HG03175 (cell line): ENCODE data around the gene ZNF142.
"Not testable (repeated sequence)": the region's sequence is repeated elsewhere in the genome, so short reads cannot be mapped to it uniquely, and the experiment has no call there.

Source experiments
- ATAC-seq: cut with Tn5 transposase; IDR thresholded peaks from one replicate; pipeline ENCODE4 v1.9.1; 2021; ENCODE audit warnings: mild to moderate bottlenecking, moderate library complexity; ENCODE audit not compliant: unreplicated experiment

The ZNF142 gene

GRCh38 chr2:218659258-218659987 lies at the start of gene ZNF142, which contains the start of gene BCS1L:
Gene ZNF142, minus strand, starts transcription at chr2:218659623. Its CDS starts 3,194 bp downstream, at chr2:218656429.
Gene BCS1L, plus strand, starts transcription at chr2:218659683. Its CDS starts 1,305 bp downstream, at chr2:218660988.
- ATAC-seq = peak; percentile 96

GRCh38 chr2:218708086-218708485 lies 48.7 kb upstream of the ZNF142 start:
- peak; percentile 25 for ATAC-seq

GRCh38 chr2:218703341-218703740 lies 43.9 kb upstream of the ZNF142 start:
- ATAC-seq = no peak

GRCh38 chr2:218701806-218702205 lies 42.4 kb upstream of the ZNF142 start:
- ATAC-seq = no peak

- ATAC-seq = no peak
Measured at GRCh38 chr2:218698885-218699284, 39.5 kb upstream of the ZNF142 start.

- no peak for ATAC-seq
Measured at GRCh38 chr2:218694405-218695145, 35.2 kb upstream of the ZNF142 start.

- ATAC-seq = no peak
Measured at GRCh38 chr2:218691234-218691633, 31.8 kb upstream of the ZNF142 start.

- ATAC-seq = not testable (repeated sequence)
Measured at GRCh38 chr2:218687400-218688060, 28.1 kb upstream of the ZNF142 start.

- ATAC-seq = no peak
Measured at GRCh38 chr2:218680061-218680460, 20.6 kb upstream of the ZNF142 start.

- ATAC-seq = no peak
Measured at GRCh38 chr2:218679119-218679518, 19.7 kb upstream of the ZNF142 start.

- peak; percentile 98 for ATAC-seq
Measured at GRCh38 chr2:218671654-218672566, 12.5 kb upstream of the ZNF142 start, which contains the start of the genes RNF25 and STK36. Gene RNF25, minus strand, starts transcription at chr2:218672002. Its CDS starts 32 bp downstream, at chr2:218671970. Gene STK36, plus strand, starts transcription at chr2:218672086. Its CDS starts 744 bp downstream, at chr2:218672830.

- no peak for ATAC-seq
Measured at GRCh38 chr2:218671097-218671653, 11.8 kb upstream of the ZNF142 start.

GRCh38 chr2:218664653-218665052 lies 5.2 kb upstream of the ZNF142 start:
- no peak for ATAC-seq

- no peak for ATAC-seq
Measured at GRCh38 chr2:218663901-218664300, 4.5 kb upstream of the ZNF142 start.

GRCh38 chr2:218662827-218663226 lies 3.4 kb upstream of the ZNF142 start:
- ATAC-seq = no peak

GRCh38 chr2:218662377-218662776 lies 3.0 kb upstream of the ZNF142 start:
- ATAC-seq = no peak

- no peak for ATAC-seq
Measured at GRCh38 chr2:218659988-218660358, 550 bp upstream of the ZNF142 start.

- ATAC-seq = peak; percentile 45
Measured at GRCh38 chr2:218658671-218659257, 659 bp downstream of the ZNF142 start.

- no peak for ATAC-seq
Measured at GRCh38 chr2:218655751-218656150, 3.7 kb downstream of the ZNF142 start.

- ATAC-seq = no peak
Measured at GRCh38 chr2:218648787-218649100, 10.7 kb downstream of the ZNF142 start.
